Thyroid gland (tissue), 4 donors: ENCODE results near the gene BIRC3. TPM values are rescaled to one million over a fixed set of nuclear protein-coding genes. Genes with fewer than 3 reads are reported as not detected.

Experiments
- DNase-seq, 2 donors: peaks; one replicate each; pipeline ENCODE4 v3.0.0-alpha.2; 2019
- H3K27ac ChIP-seq, 3 donors: fragments of 200-600 bp; sonication (generic); 1 replicate in 2 of 3; 2 replicates in 1 of 3; pipeline ENCODE4 v1.5.1; 2016 to 2019; ENCODE audit warnings: mild to moderate bottlenecking in 1 of 3, moderate library complexity in 1 of 3
- H3K27me3 ChIP-seq: fragments of 200-600 bp; sonication (generic); one replicate; pipeline ENCODE4 v1.5.1; 2019
- H3K36me3 ChIP-seq, 2 donors: fragments of 200-600 bp; sonication (generic); one replicate each; pipeline ENCODE4 v1.5.1; 2016 to 2019
- H3K4me1 ChIP-seq, 2 donors: fragments of 200-600 bp; sonication (generic); one replicate each; pipeline ENCODE4 v1.5.1; 2017 to 2019
- H3K4me3 ChIP-seq, 3 donors: fragments of 200-600 bp; sonication (generic); replicated peaks in 1 of 3; 1 replicate in 2 of 3; 2 replicates in 1 of 3; pipeline ENCODE4 v1.5.1; 2016; ENCODE audit warnings: mild to moderate bottlenecking in 1 of 3
- H3K9me3 ChIP-seq: fragments of 200-600 bp; sonication (generic); one replicate; pipeline ENCODE4 v1.5.1; 2017
- CTCF ChIP-seq, 6 experiments: fragments of 200-600 bp in 3 of 6; fragments of 450-650 bp in 3 of 6; sonication (generic) in 3 of 6; IDR thresholded peaks; one replicate each; pipeline ENCODE4 v1.5.1; 2016 to 2019; ENCODE audit warnings: antibody characterized with exemption in 6 of 6, mild to moderate bottlenecking in 2 of 6, inconsistent platforms in 1 of 6, moderate library complexity in 1 of 6
- POLR2A ChIP-seq, 2 donors: fragments of 450-650 bp; IDR thresholded peaks; one replicate each; pipeline ENCODE4 v1.6.1; 2017; ENCODE audit warnings: antibody characterized with exemption in 2 of 2, mild to moderate bottlenecking in 2 of 2, moderate library complexity in 1 of 2
- WGBS, 2 donors: methylation state at CpG; one replicate each; pipeline ENCODE4 v1.1.5; 2017; 5-methylcytosine and 5-hydroxymethylcytosine counted together
- intact Hi-C: fragments of 100-400 bp; cut with DNase I; formaldehyde crosslinking; loops from one replicate; pipeline ENCODE4 v1.15.1; 2023
- total RNA-seq, 4 donors: library from RNA; depleted of rRNA; stranded (reverse); fragments of >200 nt; gene quantifications; one replicate each; pipeline ENCODE4 v1.2.3, GENCODE V29; 2016

BIRC3 gene
- total RNA-seq, 4 donors from 2014 or later, result 2.0 to 6.0 (median 4.1) TPM

- Histone ChIP-seq H3K4me1 (peaks cover 0 to 19% of the 10 kb centered on the region in 2 donors), H3K36me3 (no peaks in the 10 kb centered on the region), H3K27me3 (no peaks in the 10 kb centered on the region), H3K9me3 (no peaks in the 10 kb centered on the region), H3K27ac (no peak overlapping the region), H3K4me3 (no peak overlapping the region)
- WGBS, 2 donors, result 89 to 90% methylated on average over 24 to 25 of the region's 25 CpGs
- TF ChIP-seq CTCF (IDR thresholded peaks at IDR 0.05) (peak in 1 of 6 experiments; percentile 5), POLR2A (IDR thresholded peaks at IDR 0.05) (no peak)
- intact Hi-C loops, result no loop called here
- DNase-seq, result no peak
These were observed 7.4 kb upstream of the BIRC3 start for GRCh38 chr11:102309621-102310541.

GRCh38 chr11:102312667-102313066 lies 4.6 kb upstream of the BIRC3 start:
- DNase-seq, result no peak
- Histone ChIP-seq H3K9me3 (no peaks in the 10 kb centered on the region), H3K36me3 (no peaks in the 10 kb centered on the region), H3K4me3 (no peak overlapping the region), H3K27me3 (no peaks in the 10 kb centered on the region), H3K4me1 (peaks cover 0 to 9% of the 10 kb centered on the region in 2 donors), H3K27ac (peak overlapping the region; percentile 60 to 67 (median 62))
- intact Hi-C loops, result no loop called here
- WGBS, 2 donors, result 73 to 74% methylated on average over 2 of the region's 2 CpGs
- TF ChIP-seq CTCF (IDR thresholded peaks at IDR 0.05), result no peak
- no peak for TF ChIP-seq POLR2A (IDR thresholded peaks at IDR 0.05)

GRCh38 chr11:102313238-102313940 lies 3.9 kb upstream of the BIRC3 start:
- peaks cover 0 to 11% of the 10 kb centered on the region in 2 donors for H3K4me1 ChIP-seq
- no peaks in the 10 kb centered on the region for H3K9me3 ChIP-seq
- DNase-seq, result no peak
- H3K36me3 ChIP-seq, result no peaks in the 10 kb centered on the region
- intact Hi-C loops, result no loop called here
- no peak overlapping the region for H3K4me3 ChIP-seq
- H3K27ac ChIP-seq, result peak overlapping the region; percentile 60 to 67 (median 62)
- H3K27me3 ChIP-seq, result no peaks in the 10 kb centered on the region
- TF ChIP-seq POLR2A (IDR thresholded peaks at IDR 0.05), result no peak
- no peak for TF ChIP-seq CTCF (IDR thresholded peaks at IDR 0.05)
- 52% methylated on average over 4 of the region's 4 CpGs for WGBS, 2 donors

- H3K4me3 ChIP-seq, result no peak overlapping the region
- DNase-seq, result no peak
- H3K27ac ChIP-seq, result no peak overlapping the region
- TF ChIP-seq POLR2A (IDR thresholded peaks at IDR 0.05), result no peak
- TF ChIP-seq CTCF (IDR thresholded peaks at IDR 0.05), result no peak
- intact Hi-C loops, result no loop called here
- no peaks in the 10 kb centered on the region for H3K36me3 ChIP-seq
- no peaks in the 10 kb centered on the region for H3K9me3 ChIP-seq
- 92 to 96% methylated on average over 2 of the region's 2 CpGs for WGBS, 2 donors
- H3K4me1 ChIP-seq, result peaks cover 0 to 11% of the 10 kb centered on the region in 2 donors
- no peaks in the 10 kb centered on the region for H3K27me3 ChIP-seq
These were observed 2.5 kb upstream of the BIRC3 start for GRCh38 chr11:102314784-102315183.
